ENCODE measurements around the gene DDRGK1. TPM values are rescaled to one million over a fixed set of nuclear protein-coding genes. Genes with fewer than 3 reads are reported as not detected.

Gene DDRGK1
- total and polyA plus RNA-seq, 2 of the 8 experiments (the other 6 are each of a cell fraction or from before 2014, with no cell fraction given): 29.4 to 42.0 TPM

DNA sequence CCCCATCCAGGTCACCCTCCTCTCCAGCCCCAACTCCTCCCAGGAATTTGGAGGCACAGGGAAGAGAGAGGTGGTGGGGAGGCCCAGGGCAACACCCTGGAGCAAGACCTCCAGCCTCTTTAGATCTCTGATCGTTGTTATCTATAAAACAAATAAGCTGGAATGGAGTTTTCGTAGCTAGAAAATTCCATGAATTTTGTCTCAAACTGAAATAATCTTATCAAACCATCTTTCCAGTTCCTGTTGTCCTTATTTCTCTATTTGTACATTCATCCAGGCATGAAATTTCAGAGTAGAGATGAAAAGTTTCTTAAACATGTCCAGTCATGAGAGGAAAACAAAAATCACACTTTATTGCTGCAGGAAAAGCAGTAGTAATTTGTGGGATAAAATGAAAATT lies 40.7 kb upstream of the DDRGK1 start:
- Histone ChIP-seq H3K18ac (ENCODE audit: extremely low read depth, low read length) (no peak overlapping the region), H3K4me3 (ENCODE audit: extremely low read depth in 1 of 4, insufficient read depth in 2 of 4, low read depth in 3 of 4, low read length in 4 of 4) (no peak overlapping the region), H3K4me2 (ENCODE audit: insufficient read depth in 1 of 2, low read depth in 2 of 2, low read length in 2 of 2) (no peak overlapping the region), H3K9me3 (ENCODE audit: insufficient read depth in 2 of 2, low read depth in 1 of 2, low read length in 1 of 2) (no peaks in the 10 kb centered on the region), H3K23me2 (ENCODE audit: low read depth, low read length) (peaks cover 8% of the 10 kb centered on the region; the same call in 1 of the 2 replicates), H2BK12ac (ENCODE audit: low read depth, low read length) (no peak overlapping the region), H2AK5ac (ENCODE audit: low read depth, low read length) (no peak overlapping the region), H3K27ac (ENCODE audit: low read depth, low read length) (no peak overlapping the region), H2BK5ac (ENCODE audit: low read depth, low read length) (no peak overlapping the region), H2BK15ac (ENCODE audit: low read length) (no peak overlapping the region), H3K79me1 (ENCODE audit: low read depth, low read length) (no peaks in the 10 kb centered on the region), H3K23ac (ENCODE audit: insufficient read length) (no peak overlapping the region), H2AFZ (ENCODE audit: low read length) (no peak overlapping the region), H3K9ac (replicated peaks in 1 of 4; ENCODE audit: extremely low read depth in 1 of 4, low read depth in 3 of 4, low read length in 3 of 4) (no peak overlapping the region), H4K20me1 (replicated peaks in 1 of 2; ENCODE audit: control insufficient read depth in 1 of 2, insufficient read depth in 2 of 2, low read length in 2 of 2) (peaks cover 0 to 12% of the 10 kb centered on the region in 2 experiments), H2BK20ac (ENCODE audit: low read length) (no peak overlapping the region), H3K14ac (ENCODE audit: insufficient read length) (no peak overlapping the region), H4K8ac (ENCODE audit: extremely low read depth, insufficient read depth, low read length) (no peak overlapping the region), H3K4ac (replicated peaks; ENCODE audit: insufficient read length, low read depth, low read length) (no peak overlapping the region), H3K36me3 (ENCODE audit: control insufficient read depth in 2 of 4, insufficient read depth in 4 of 4, low read length in 3 of 4) (no peaks in the 10 kb centered on the region), H4K5ac (ENCODE audit: insufficient read length, low read depth, low read length) (no peak overlapping the region), H3K56ac (replicated peaks; ENCODE audit: insufficient read length, low read depth, low read length) (no peak overlapping the region), H4K91ac (replicated peaks; ENCODE audit: insufficient read length, low read length) (no peak overlapping the region), H3K4me1 (replicated peaks in 1 of 4; ENCODE audit: control insufficient read depth in 3 of 4, insufficient read depth in 4 of 4, low read length in 3 of 4) (peaks cover 0 to 14% (median 4%) of the 10 kb centered on the region in 4 experiments; a peak in 4 of 7 replicates), H3K79me2 (ENCODE audit: control insufficient read depth in 1 of 2, insufficient read depth in 2 of 2, low read length in 2 of 2) (no peaks in the 10 kb centered on the region), H3K27me3 (replicated peaks in 1 of 4; ENCODE audit: control insufficient read depth in 3 of 4, extremely low read depth in 1 of 4, insufficient read depth in 3 of 4, low read length in 3 of 4) (peaks cover 7 to 36% (median 30%) of the 10 kb centered on the region in 4 experiments), H2BK120ac (replicated peaks; ENCODE audit: low read depth, low read length) (no peak overlapping the region)
- WGBS, 2 experiments (ENCODE audit: extremely low coverage in 1 of 2, insufficient coverage in 1 of 2, insufficient read length in 1 of 2, insufficient replicate concordance in 2 of 2, low coverage in 1 of 2, low lambda C conversion rate in 2 of 2, missing lambda C conversion rate in 1 of 2): 94% methylated on average over 2 of the region's 2 CpGs; no CpG with 5 or more reads in 1 of the 2 experiments
- DNase-seq (ENCODE audit: low read depth in 1 of 2, low spot score in 2 of 2) (no peak), FAIRE-seq (no peak)
- POLR2A ChIA-PET (ENCODE audit: partially characterized antibody): interaction anchor here (0.6 kb wide), 1 partner anchor 37 kb away, joined by 3 read pairs; no protein-coding TSS in a partner anchor
- CTCF ChIA-PET (ENCODE audit: partially characterized antibody): interaction anchor here (0.9 to 7.6 kb wide), 4 partner anchors 14 to 451 kb away, joined by 3 to 41 read pairs (median 10); no protein-coding TSS in a partner anchor
- TF ChIP-seq ASH2L (IDR thresholded peaks at IDR 0.05; ENCODE audit: low read length) (no peak), RNF2 (IDR thresholded peaks at IDR 0.05; ENCODE audit: borderline replicate concordance, low read depth, low read length, missing control alignments, poor library complexity, severe bottlenecking) (no peak), CTBP2 (IDR thresholded peaks at IDR 0.05; ENCODE audit: borderline replicate concordance, insufficient read depth, insufficient read length, low read length) (no peak), NANOG (IDR thresholded peaks at IDR 0.05; ENCODE audit: insufficient read depth, low read depth, low read length, poor library complexity, severe bottlenecking) (no peak), TCF12 (IDR thresholded peaks at IDR 0.05; ENCODE audit: low read depth, low read length) (no peak), EGR1 (IDR thresholded peaks at IDR 0.05; ENCODE audit: borderline replicate concordance, low read depth, low read length) (no peak), SIRT6 (IDR thresholded peaks at IDR 0.05; ENCODE audit: low read length) (no peak), SP2 (IDR thresholded peaks at IDR 0.05; ENCODE audit: low read length) (no peak), HDAC6 (IDR thresholded peaks at IDR 0.05; ENCODE audit: low read depth, low read length) (no peak)
